IPS-18a (cell line): ENCODE measurements around the gene PTPN2.

Source experiments
- H3K27ac ChIP-seq: one replicate; pipeline ENCODE4 v1.5.1; 2013; ENCODE audit warnings: low read length
- H3K27me3 ChIP-seq: one replicate; pipeline ENCODE4 v1.6.1; 2013; ENCODE audit warnings: mild to moderate bottlenecking, low read length; ENCODE audit not compliant: control insufficient read depth, insufficient read depth
- H3K36me3 ChIP-seq: one replicate; pipeline ENCODE4 v1.6.1; 2013; ENCODE audit warnings: low read depth, low read length; ENCODE audit not compliant: control insufficient read depth
- H3K4me1 ChIP-seq: one replicate; pipeline ENCODE4 v1.6.1; 2013; ENCODE audit warnings: low read depth, low read length; ENCODE audit not compliant: control insufficient read depth
- H3K4me3 ChIP-seq: one replicate; pipeline ENCODE4 v1.5.1; 2013; ENCODE audit warnings: low read length
- H3K9ac ChIP-seq: one replicate; pipeline ENCODE4 v1.6.1; 2013; ENCODE audit warnings: mild to moderate bottlenecking, low read length, moderate library complexity
- H3K9me3 ChIP-seq: one replicate; pipeline ENCODE4 v1.6.1; 2013; ENCODE audit warnings: low read depth, low read length; ENCODE audit not compliant: control insufficient read depth

PTPN2 gene

DNA sequence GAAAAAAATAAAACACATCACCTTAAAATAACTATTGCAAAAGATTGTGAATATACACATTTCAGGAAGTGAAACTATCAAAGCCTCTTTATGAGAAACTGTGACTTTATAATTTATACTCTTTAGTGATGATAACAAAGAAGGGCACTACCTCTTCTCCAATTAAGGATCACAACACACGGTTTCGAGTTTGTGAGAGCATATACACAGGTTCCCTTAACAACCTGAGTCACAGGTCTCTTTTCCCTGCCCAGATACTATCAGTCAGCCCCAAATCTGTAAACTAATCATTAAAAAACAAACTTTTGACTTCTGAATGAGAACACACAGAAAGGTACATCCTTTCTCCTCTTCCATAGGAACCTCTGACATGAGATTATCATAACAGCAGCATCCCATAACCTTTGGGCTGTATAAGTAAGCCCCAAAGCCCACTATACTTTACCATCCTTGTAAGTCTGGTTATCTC, 44.9 kb downstream of the PTPN2 start:
- peaks cover 14% of the 10 kb centered on the region for H3K36me3 ChIP-seq
- no peaks in the 10 kb centered on the region for H3K27me3 ChIP-seq
- H3K4me1 ChIP-seq, result peaks cover 12% of the 10 kb centered on the region
- H3K27ac ChIP-seq, result no peak overlapping the region
- no peaks in the 10 kb centered on the region for H3K9me3 ChIP-seq
- H3K4me3 ChIP-seq, result no peak overlapping the region
- H3K9ac ChIP-seq, result no peak overlapping the region

DNA sequence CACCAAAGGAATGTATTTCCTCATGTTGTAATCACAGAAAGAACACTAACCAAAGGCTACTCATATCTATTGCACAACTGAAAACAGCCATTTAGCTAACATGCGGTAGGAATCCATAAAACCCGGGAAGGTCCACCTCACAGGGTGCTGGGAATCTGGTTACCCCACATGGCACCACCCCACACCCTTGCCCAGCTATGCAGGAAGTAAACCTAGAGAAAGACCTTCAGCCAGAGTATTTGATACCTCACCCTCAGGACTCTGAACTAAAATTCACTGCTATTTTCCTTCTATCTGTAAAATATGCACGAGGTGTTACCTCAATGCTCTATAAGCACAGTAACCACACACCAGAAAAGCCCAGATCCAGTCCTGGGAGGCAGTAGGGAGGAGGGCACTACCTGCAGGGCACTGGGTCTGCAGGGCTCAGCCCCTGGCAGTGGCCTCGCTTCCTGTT, 45.8 kb downstream of the PTPN2 start:
- Histone ChIP-seq H3K9me3 (no peaks in the 10 kb centered on the region), H3K27me3 (no peaks in the 10 kb centered on the region), H3K4me3 (no peak overlapping the region), H3K36me3 (peaks cover 21% of the 10 kb centered on the region), H3K9ac (no peak overlapping the region), H3K27ac (no peak overlapping the region), H3K4me1 (peaks cover 12% of the 10 kb centered on the region)

DNA sequence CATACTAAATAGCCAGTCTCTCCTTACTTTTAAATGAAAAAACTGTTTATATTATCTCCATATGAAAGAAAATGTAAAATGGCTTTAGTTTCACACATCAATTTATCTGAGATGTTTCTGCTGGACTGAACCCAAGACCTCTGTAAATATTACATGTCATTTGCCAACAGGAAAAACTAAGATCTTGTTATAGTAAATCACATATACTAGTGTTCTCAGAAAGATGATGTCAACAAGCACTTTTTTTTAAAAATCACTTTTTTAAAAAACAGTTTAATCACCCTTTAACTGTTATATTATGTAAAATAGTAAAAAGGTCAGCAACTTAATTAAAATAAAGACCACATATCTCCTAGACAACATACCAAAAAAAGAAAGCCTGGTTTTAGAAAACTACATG, 46.3 kb downstream of the PTPN2 start:
- peaks cover 23% of the 10 kb centered on the region for H3K36me3 ChIP-seq
- H3K9ac ChIP-seq, result no peak overlapping the region
- no peak overlapping the region for H3K27ac ChIP-seq
- H3K27me3 ChIP-seq, result no peaks in the 10 kb centered on the region
- H3K4me3 ChIP-seq, result no peak overlapping the region
- H3K4me1 ChIP-seq, result peaks cover 12% of the 10 kb centered on the region
- H3K9me3 ChIP-seq, result no peaks in the 10 kb centered on the region

DNA sequence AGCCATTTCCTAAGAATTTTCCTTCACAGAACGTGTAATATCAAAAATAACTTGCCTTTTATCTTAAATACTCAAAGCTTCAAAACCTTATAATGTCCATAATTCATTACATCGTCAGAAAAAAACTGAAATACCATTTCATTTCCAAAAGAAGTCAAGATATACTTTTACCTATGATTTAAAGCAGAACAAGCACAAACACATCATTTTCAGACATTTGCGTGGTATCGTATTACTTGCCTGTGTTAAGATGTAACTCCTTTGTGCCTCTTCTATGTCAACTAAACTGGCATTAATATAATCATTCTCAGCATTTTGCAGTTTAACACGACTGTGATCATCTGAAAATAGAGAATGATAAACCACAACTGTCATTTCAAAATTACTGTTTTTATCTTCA, 47.5 kb downstream of the PTPN2 start:
- Histone ChIP-seq H3K4me3 (no peak overlapping the region), H3K4me1 (peaks cover 12% of the 10 kb centered on the region), H3K36me3 (peaks cover 23% of the 10 kb centered on the region), H3K9me3 (no peaks in the 10 kb centered on the region), H3K9ac (no peak overlapping the region), H3K27ac (no peak overlapping the region), H3K27me3 (no peaks in the 10 kb centered on the region)

- H3K36me3 ChIP-seq, result peaks cover 27% of the 10 kb centered on the region
- H3K9ac ChIP-seq, result no peak overlapping the region
- no peak overlapping the region for H3K27ac ChIP-seq
- H3K4me1 ChIP-seq, result no peaks in the 10 kb centered on the region
- H3K9me3 ChIP-seq, result peaks cover 6% of the 10 kb centered on the region
- H3K4me3 ChIP-seq, result no peak overlapping the region
- no peaks in the 10 kb centered on the region for H3K27me3 ChIP-seq
Measured at GRCh38 chr18:12828116-12829051, 55.7 kb downstream of the PTPN2 start.

DNA sequence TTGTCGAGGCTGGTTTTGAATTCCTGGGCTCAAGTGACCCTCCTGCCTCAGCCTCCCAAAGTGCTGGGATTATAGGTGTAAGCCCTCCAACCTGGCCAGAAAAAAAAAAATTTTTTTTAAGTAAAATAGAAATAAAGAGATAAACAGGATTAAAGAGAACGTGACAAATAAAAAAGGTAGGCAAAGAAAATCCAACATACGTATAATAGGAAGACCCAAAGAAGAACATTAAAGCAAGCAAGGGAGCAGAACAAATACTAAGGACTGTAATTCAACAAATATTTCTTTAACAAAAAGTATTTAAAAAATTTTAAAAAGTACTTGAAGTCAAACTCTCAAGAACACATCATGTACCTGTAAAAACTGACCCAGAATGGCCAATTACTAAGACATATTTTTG, 56.4 kb downstream of the PTPN2 start:
- Histone ChIP-seq H3K9ac (no peak overlapping the region), H3K4me1 (no peaks in the 10 kb centered on the region), H3K4me3 (no peak overlapping the region), H3K27ac (no peak overlapping the region), H3K36me3 (peaks cover 24% of the 10 kb centered on the region), H3K9me3 (peaks cover 6% of the 10 kb centered on the region), H3K27me3 (no peaks in the 10 kb centered on the region)

GRCh38 chr18:12825230-12825629, 58.8 kb downstream of the PTPN2 start:
- no peaks in the 10 kb centered on the region for H3K27me3 ChIP-seq
- no peak overlapping the region for H3K9ac ChIP-seq
- no peak overlapping the region for H3K27ac ChIP-seq
- H3K4me3 ChIP-seq, result no peak overlapping the region
- H3K4me1 ChIP-seq, result peaks cover 18% of the 10 kb centered on the region
- peaks cover 6% of the 10 kb centered on the region for H3K9me3 ChIP-seq
- peaks cover 26% of the 10 kb centered on the region for H3K36me3 ChIP-seq

GRCh38 chr18:12823892-12824291, 60.1 kb downstream of the PTPN2 start:
- Histone ChIP-seq H3K27me3 (no peaks in the 10 kb centered on the region), H3K9me3 (peaks cover 6% of the 10 kb centered on the region), H3K4me1 (peaks cover 25% of the 10 kb centered on the region), H3K4me3 (no peak overlapping the region), H3K27ac (no peak overlapping the region), H3K9ac (no peak overlapping the region), H3K36me3 (peaks cover 26% of the 10 kb centered on the region)

GRCh38 chr18:12821408-12821807, 62.6 kb downstream of the PTPN2 start:
- peak overlapping the region; percentile 24 for H3K27ac ChIP-seq
- peak overlapping the region; percentile 13 for H3K4me3 ChIP-seq
- no peaks in the 10 kb centered on the region for H3K9me3 ChIP-seq
- no peak overlapping the region for H3K9ac ChIP-seq
- no peaks in the 10 kb centered on the region for H3K27me3 ChIP-seq
- peaks cover 25% of the 10 kb centered on the region for H3K4me1 ChIP-seq
- H3K36me3 ChIP-seq, result peaks cover 27% of the 10 kb centered on the region

GRCh38 chr18:12820506-12820905, 63.5 kb downstream of the PTPN2 start:
- Histone ChIP-seq H3K27ac (no peak overlapping the region), H3K4me1 (peaks cover 25% of the 10 kb centered on the region), H3K4me3 (no peak overlapping the region), H3K27me3 (no peaks in the 10 kb centered on the region), H3K9ac (no peak overlapping the region), H3K36me3 (peaks cover 34% of the 10 kb centered on the region), H3K9me3 (no peaks in the 10 kb centered on the region)

- Histone ChIP-seq H3K4me3 (no peak overlapping the region), H3K27me3 (no peaks in the 10 kb centered on the region), H3K9me3 (no peaks in the 10 kb centered on the region), H3K4me1 (peaks cover 25% of the 10 kb centered on the region), H3K9ac (no peak overlapping the region), H3K27ac (no peak overlapping the region), H3K36me3 (peaks cover 27% of the 10 kb centered on the region)
Measured at GRCh38 chr18:12819841-12820240, 64.2 kb downstream of the PTPN2 start.

GRCh38 chr18:12819322-12819721, 64.7 kb downstream of the PTPN2 start:
- Histone ChIP-seq H3K9ac (no peak overlapping the region), H3K27ac (no peak overlapping the region), H3K27me3 (no peaks in the 10 kb centered on the region), H3K9me3 (no peaks in the 10 kb centered on the region), H3K4me3 (no peak overlapping the region), H3K4me1 (peaks cover 25% of the 10 kb centered on the region), H3K36me3 (peaks cover 25% of the 10 kb centered on the region)
